ENCODE data around the gene FAM98A.

FAM98A gene

GRCh38 chr2:33595385-33595784 lies 3.7 kb downstream of the FAM98A start:
- no peak for DNase-seq

DNA sequence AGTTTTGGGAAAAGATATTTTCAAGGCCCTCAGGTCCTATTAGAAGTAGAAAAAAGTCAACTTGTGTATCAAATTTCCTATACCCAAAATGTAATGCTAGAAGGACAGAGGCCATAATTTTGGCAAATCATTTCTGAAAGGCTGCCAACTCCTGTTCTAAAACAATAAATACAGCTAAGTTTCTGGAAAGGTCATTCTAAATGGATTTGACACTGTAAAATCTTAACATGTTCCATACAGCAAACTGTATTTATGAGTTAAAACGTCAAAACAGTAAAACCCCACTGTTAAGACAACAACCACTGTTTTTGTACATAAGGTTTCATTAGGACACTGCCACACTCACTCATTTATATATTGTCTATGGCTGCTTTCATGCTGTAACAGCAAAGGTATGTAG lies 9.7 kb downstream of the FAM98A start:
- no peak for DNase-seq

DNA sequence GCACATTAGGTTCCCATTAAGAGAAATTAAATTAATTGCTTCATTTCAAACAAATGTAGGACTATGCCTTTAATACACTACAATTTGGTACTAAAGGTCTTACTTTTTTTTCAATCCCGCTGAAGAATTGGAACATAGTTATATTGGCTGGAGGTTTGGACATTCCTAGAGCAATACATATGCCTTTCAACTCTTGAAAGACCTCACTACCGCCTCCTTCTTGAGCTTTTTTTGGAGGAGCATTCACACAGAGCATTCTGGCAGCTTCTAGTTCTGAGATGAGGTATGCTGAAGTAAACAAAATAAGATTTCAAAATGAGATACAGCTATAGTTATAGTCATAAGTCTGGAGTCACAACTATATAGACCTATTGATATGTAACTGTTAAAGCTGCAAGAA lies 10.9 kb downstream of the FAM98A start:
- DNase-seq: no peak

GRCh38 chr2:33586766-33587165 lies 12.3 kb downstream of the FAM98A start:
- no peak for DNase-seq

DNA sequence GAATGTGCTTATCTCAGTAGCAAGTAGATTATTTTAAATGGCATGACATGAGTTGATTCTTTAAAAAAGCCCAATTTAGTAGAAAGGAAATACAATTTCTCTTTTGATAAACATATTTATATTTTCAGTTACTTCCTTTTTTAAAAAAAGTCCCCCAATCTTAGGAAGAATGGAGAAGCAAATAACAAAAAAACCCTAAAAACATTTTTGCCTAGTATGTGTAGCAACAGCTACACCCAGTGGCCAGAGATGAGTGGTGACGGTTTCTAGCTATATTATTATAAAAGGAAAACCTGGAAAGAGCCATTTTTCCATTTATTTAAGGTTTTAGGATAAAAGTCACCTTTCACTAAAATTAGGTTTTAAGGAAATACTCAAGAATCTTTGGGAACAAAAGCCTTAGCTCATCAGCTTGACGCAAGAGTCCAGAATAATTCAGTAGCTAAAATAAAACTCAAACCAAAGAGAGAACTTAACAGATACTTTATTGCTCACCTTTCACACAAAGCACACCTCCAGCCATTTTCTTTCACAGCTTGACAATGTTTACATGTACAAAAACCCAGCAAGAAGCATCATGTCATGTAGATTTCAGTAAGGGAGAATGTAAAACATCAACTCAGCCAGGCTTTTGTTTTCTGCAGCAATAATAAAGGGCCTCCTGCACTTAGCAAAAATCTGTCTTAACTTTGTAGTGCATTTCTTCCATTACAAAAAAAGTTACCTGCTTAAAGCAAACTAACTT lies 15.7 kb downstream of the FAM98A start:
- no peak for DNase-seq

DNA sequence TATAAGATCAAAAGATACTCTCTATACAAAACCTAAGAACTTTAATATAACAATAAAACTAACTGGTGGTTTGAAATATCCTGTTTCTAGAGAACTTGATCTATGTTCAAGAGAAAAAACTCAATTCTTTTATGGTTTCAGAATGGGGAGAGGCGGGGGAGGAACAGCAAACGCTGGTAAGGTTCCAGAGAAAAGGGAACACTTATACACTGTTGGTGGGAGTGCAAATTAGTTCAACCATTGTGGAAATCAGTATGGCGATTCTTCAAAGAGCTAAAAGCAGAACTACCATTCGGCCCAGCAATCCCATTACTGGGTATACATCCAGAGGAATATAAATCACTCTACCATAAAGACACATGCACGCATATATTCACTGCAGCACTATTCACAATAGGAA lies 17.2 kb downstream of the FAM98A start:
- no peak for DNase-seq

GRCh38 chr2:33579227-33579626 lies 19.9 kb downstream of the FAM98A start:
- DNase-seq: no peak

GRCh38 chr2:33577668-33578067 lies 21.4 kb downstream of the FAM98A start:
- no peak for DNase-seq

GRCh38 chr2:33577084-33577483 lies 22.0 kb downstream of the FAM98A start:
- DNase-seq: no peak

DNA sequence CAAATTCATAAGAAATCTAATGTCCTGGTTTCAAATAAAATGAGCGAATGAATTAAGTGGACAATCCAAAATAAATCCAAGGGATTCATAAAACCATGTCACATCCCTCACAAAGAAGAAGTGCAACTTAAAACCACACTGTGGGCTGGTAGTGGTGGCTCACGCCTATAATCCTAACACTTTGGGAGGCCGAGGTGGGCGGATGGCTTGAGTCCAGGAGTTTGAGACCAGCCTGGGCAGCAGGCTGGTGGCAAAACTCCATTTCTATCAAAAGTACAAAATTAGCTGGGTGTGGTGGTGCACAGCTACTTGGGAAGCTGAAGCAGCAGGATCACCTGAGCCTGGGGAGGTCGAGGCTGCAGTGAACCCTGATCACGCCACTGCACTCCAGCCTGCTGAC lies 25.4 kb downstream of the FAM98A start:
- no peak for DNase-seq

DNA sequence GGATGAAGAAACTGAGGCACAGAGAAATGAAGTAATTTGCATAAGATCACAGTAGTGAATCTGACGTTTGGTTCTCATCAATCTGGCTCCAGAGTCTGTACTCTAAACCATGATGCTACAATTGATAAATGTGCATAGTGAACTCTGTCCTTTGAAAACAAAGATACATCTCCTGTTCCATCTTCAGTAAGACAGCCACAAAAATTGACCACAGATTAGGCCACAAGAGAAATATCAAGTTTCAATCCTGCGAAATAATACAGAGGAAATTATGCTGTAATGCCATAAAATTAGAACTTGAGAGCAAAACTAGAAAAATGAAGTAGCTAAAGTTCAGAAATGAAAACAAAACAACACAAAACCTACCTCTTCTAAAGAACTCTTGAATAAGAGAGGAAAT lies 28.4 kb downstream of the FAM98A start:
- no peak for DNase-seq

GRCh38 chr2:33561872-33562271 lies 37.2 kb downstream of the FAM98A start:
- no peak for DNase-seq

DNA sequence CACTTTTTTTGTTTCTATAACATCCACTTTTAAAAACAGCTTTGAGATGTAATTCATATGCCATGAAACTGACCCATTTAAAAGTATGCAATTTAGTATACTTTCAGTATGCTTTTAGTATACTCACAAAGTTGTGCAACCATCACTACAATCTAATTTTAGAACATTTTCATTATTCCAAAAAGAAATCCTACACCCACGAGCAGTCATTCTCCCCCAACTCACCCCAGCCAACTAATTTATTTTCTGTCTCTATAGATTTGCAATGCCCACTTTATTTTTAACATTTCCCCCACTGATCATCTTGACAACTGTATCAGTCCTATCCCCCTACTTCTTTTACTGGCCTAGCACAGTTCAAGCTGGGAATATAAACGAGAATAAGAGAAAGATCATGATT lies 39.1 kb downstream of the FAM98A start:
- no peak for DNase-seq

- no peak for DNase-seq
Measured at GRCh38 chr2:33559328-33559727, 39.8 kb downstream of the FAM98A start.

GRCh38 chr2:33555681-33556080 lies 43.4 kb downstream of the FAM98A start:
- DNase-seq: no peak

GRCh38 chr2:33552758-33553461 lies 46.2 kb downstream of the FAM98A start:
- no peak for DNase-seq

- no peak for DNase-seq
Measured at GRCh38 chr2:33550206-33550605, 48.9 kb downstream of the FAM98A start.

DNA sequence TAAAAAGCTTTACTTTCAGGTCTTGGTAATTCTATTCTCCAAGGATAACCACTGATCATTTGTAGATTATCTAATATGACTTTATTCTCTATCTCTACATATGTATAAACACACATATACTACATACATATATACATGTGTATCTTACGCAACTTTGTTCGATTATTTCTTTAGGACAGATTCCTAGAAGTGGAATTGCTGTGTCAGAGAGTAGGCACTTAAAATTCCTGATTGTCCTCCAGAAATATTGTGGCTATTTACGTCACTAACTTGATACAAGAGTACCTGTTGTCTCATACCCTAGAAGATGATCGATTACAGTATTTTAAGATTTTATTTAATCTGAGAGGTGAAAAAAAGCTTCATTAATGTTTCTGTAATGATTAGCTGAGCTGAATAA lies 57.9 kb downstream of the FAM98A start:
- DNase-seq: no peak

GRCh38 chr2:33535421-33535820 lies 63.7 kb downstream of the FAM98A start:
- no peak for DNase-seq

All from NCI-H1048 (cell line).